LNCaP clone FGC (cell line): Measurements from ENCODE around the gene BPI.
"Not testable (repeated sequence)": the region's sequence is repeated elsewhere in the genome, so short reads cannot be mapped to it uniquely, and the experiment has no call there.

ENCODE experiments used
- DNase-seq: peaks from one replicate; pipeline ENCODE4 v3.0.0-alpha.2; 2011; ENCODE audit warnings: low read depth
- H3K4me3 ChIP-seq: 2 replicates; pipeline ENCODE4 v1.5.1; 2011; ENCODE audit warnings: mild to moderate bottlenecking, low read depth, low read length, control low read depth
- TF ChIP-seq, protein P1 (sequence below): IDR thresholded peaks from 2 replicates; pipeline ENCODE4 v1.5.1; 2012; ENCODE audit warnings: mild to moderate bottlenecking; ENCODE audit not compliant: control insufficient read depth, insufficient read depth; ENCODE audit errors: extremely low read depth

BPI gene

GRCh38 chr20:38277691-38278090 lies 26.3 kb upstream of the BPI start:
- DNase-seq, result no peak
- H3K4me3 ChIP-seq, result no peak overlapping the region
- TF ChIP-seq, protein P1, sequence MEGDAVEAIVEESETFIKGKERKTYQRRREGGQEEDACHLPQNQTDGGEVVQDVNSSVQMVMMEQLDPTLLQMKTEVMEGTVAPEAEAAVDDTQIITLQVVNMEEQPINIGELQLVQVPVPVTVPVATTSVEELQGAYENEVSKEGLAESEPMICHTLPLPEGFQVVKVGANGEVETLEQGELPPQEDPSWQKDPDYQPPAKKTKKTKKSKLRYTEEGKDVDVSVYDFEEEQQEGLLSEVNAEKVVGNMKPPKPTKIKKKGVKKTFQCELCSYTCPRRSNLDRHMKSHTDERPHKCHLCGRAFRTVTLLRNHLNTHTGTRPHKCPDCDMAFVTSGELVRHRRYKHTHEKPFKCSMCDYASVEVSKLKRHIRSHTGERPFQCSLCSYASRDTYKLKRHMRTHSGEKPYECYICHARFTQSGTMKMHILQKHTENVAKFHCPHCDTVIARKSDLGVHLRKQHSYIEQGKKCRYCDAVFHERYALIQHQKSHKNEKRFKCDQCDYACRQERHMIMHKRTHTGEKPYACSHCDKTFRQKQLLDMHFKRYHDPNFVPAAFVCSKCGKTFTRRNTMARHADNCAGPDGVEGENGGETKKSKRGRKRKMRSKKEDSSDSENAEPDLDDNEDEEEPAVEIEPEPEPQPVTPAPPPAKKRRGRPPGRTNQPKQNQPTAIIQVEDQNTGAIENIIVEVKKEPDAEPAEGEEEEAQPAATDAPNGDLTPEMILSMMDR, result no peak

- DNase-seq, result no peak
- TF ChIP-seq, protein P1, result no peak
- no peak overlapping the region for H3K4me3 ChIP-seq
These were observed 25.8 kb upstream of the BPI start for GRCh38 chr20:38278131-38278530.

DNA sequence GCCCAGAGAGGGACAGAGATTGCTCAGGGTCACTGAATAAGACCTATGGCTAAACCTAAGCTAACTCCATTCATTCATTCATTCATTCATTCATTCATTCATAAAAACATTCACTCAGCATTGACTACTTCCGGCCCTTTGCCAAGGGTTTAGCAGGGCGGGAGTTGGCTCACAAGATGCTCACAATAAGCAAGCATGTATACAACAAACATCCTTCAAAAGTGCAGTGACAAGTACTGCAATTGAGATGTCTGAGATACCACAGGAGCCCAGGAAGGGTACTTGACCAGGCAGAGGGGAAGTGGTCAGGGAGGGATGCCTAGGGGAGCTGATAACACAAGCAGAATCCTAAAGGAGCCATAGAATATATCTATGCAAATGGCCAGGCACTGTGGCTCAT lies 25.2 kb upstream of the BPI start:
- TF ChIP-seq, protein P1, result no peak
- H3K4me3 ChIP-seq, result no peak overlapping the region
- DNase-seq, result no peak

DNA sequence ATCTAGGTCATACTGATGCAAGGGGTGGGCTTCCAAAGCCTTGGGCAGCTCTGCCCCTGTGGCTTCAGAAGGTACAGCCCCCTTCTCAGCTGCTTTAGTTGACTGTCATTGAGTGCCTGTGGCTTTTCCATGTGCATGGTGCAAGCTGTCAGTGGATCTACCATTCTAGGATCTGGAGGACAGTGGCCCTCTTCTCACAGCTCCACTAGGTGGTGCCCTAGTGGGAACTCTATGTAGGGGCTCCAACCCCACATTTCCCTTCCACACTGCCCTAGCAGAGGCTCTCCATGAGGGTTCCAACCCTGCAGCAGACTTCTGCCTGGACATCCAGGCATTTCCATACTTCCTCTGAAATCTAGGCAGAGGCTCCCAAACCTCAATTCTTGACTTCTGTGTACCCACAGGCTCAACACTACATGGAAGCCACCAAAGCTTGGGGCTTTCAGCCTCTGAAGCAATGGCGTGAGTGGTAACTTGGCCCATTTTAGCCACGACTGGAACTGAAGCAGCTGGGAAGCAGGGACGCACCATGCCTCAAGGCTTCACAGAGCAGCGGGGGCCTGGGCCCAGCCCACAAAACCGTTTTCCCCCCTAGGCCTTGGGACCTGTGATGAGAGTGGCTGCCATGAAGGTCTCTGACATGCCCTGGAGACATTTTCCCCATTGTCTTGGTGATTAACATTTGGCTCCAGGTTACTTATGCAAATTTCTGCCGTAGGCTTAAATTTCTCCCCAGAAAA lies 22.6 kb upstream of the BPI start:
- not testable (repeated sequence) for H3K4me3 ChIP-seq, DNase-seq

DNA sequence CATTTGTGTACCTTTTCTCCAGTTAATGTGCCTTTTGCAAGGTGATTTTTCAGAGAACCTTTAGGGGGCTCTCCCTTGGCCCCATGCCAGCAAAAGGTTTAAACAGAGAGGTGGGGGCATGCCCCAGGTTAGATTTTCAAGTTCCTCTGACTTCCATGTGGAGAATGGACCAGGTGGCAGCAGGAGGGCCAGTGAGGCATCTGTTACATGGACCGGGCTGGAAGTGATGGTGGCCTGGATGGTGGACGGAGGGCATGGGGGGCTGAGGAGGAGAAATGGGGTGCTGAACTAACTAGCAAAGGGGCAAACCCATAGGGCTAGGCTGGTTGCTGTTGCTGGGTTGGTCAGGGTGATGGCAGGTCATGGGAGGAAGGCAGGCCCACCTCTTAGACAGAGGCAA lies 20.7 kb upstream of the BPI start:
- TF ChIP-seq, protein P1, result no peak
- H3K4me3 ChIP-seq, result no peak overlapping the region
- no peak for DNase-seq

GRCh38 chr20:38284066-38284650 lies 19.8 kb upstream of the BPI start:
- H3K4me3 ChIP-seq, DNase-seq: not testable (repeated sequence)

DNA sequence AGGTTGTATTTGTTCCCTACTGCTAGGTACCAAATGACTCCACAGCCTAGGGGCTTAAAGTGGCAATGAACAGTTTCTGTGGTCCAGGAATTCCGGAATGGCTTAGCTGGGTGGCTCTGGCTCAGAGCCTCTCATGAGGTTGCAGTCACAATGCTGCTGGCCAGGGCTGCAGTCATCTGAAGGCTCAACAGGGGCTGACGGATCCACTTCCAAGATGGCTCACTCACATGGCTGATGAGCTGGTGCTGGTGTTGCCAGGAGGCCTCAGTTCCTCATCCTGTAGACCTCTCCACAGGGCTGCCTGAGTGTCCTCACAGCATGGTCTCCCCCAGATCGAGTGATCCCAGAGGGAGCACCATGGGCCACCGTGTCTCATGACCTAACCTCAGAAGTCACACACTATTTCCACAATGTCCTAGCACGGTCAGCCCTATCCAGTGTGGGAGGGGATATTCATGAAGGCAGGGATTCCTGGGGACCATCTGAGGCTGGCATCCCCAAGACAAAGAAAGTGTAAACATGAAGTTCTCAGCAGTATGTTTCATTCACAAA lies 19.0 kb upstream of the BPI start:
- DNase-seq, result no peak

More for the DNA sequence above, 19.0 kb upstream of the BPI start:
- TF ChIP-seq, protein P1, result no peak
- no peak overlapping the region for H3K4me3 ChIP-seq
